Muscle of leg (tissue), 11 donors: ENCODE measurements around the gene EN2. TPM values are rescaled to one million over a fixed set of nuclear protein-coding genes. Genes with fewer than 3 reads are reported as not detected.

ENCODE experiments used
- DNase-seq: peaks from one replicate; pipeline ENCODE4 v3.0.0; 2013
- H3K27ac ChIP-seq: one replicate; pipeline ENCODE4 v1.5.1; 2013; ENCODE audit warnings: mild to moderate bottlenecking, low read length, control low read depth
- H3K27me3 ChIP-seq: one replicate; pipeline ENCODE4 v1.6.1; 2013; ENCODE audit warnings: low read length; ENCODE audit not compliant: control insufficient read depth, insufficient read depth
- H3K36me3 ChIP-seq: one replicate; pipeline ENCODE4 v1.6.1; 2013; ENCODE audit warnings: low read length; ENCODE audit not compliant: control insufficient read depth, insufficient read depth
- H3K4me1 ChIP-seq: one replicate; pipeline ENCODE4 v1.6.1; 2013; ENCODE audit warnings: low read length; ENCODE audit not compliant: control insufficient read depth, insufficient read depth
- H3K4me3 ChIP-seq: one replicate; pipeline ENCODE4 v1.5.1; 2013; ENCODE audit warnings: low read length, control low read depth
- H3K9me3 ChIP-seq: replicated peaks from 2 replicates; pipeline ENCODE4 v1.6.1; 2013; ENCODE audit warnings: low read depth, low read length; ENCODE audit not compliant: control insufficient read depth
- WGBS: methylation state at CpG from one replicate; pipeline ENCODE4 v1.1.5; 2013; ENCODE audit warnings: missing lambda C conversion rate; ENCODE audit not compliant: insufficient coverage; 5-methylcytosine and 5-hydroxymethylcytosine counted together
- polyA plus RNA-seq, 8 donors: library from polyadenylated mRNA; unstranded; fragments of 120-200 nt; gene quantifications; one replicate each; pipeline versions ENCODE4 v1.2.1 to v1.2.3, GENCODE V29; 2013; ENCODE audit warnings: inconsistent platforms in 1 of 8, low replicate concordance in 1 of 8; ENCODE audit not compliant: insufficient read length in 8 of 8, insufficient read depth in 1 of 8
- total RNA-seq: library from RNA; stranded (reverse); fragments of 120-200 nt; gene quantifications from one replicate; pipeline ENCODE4 v1.2.4, GENCODE V29; 2013

Gene EN2
- total and polyA plus RNA-seq, 9 donors, result 0.09 to 1.2 (median 0.79) TPM

DNA sequence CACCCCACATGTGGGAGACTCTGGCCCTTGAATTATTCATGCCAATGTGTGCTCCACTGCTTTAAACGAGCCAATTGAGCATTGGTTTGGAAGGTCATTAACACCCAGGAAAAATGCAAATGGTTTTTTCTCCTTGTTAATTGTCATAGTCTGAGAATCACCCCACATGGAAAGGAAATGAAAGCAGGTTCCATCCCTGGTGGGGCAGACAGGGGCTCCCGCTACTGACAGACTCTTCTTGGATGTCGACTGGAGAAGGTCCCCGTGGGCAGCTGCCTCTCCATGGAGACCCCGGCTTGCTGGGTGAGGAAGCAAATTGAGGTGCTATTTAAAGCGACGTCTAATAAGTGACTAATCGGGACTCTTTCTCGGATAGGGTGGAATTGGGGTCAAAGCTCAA, 32.0 kb upstream of the EN2 start:
- 75% methylated on average over 8 of the region's 9 CpGs for WGBS
- peaks cover 77% of the 10 kb centered on the region for H3K27me3 ChIP-seq
- no peaks in the 10 kb centered on the region for H3K36me3 ChIP-seq
- DNase-seq, result no peak
- H3K27ac ChIP-seq, result no peak overlapping the region
- H3K4me1 ChIP-seq, result peaks cover 2% of the 10 kb centered on the region
- H3K9me3 ChIP-seq, result no peaks in the 10 kb centered on the region
- H3K4me3 ChIP-seq, result no peak overlapping the region

DNA sequence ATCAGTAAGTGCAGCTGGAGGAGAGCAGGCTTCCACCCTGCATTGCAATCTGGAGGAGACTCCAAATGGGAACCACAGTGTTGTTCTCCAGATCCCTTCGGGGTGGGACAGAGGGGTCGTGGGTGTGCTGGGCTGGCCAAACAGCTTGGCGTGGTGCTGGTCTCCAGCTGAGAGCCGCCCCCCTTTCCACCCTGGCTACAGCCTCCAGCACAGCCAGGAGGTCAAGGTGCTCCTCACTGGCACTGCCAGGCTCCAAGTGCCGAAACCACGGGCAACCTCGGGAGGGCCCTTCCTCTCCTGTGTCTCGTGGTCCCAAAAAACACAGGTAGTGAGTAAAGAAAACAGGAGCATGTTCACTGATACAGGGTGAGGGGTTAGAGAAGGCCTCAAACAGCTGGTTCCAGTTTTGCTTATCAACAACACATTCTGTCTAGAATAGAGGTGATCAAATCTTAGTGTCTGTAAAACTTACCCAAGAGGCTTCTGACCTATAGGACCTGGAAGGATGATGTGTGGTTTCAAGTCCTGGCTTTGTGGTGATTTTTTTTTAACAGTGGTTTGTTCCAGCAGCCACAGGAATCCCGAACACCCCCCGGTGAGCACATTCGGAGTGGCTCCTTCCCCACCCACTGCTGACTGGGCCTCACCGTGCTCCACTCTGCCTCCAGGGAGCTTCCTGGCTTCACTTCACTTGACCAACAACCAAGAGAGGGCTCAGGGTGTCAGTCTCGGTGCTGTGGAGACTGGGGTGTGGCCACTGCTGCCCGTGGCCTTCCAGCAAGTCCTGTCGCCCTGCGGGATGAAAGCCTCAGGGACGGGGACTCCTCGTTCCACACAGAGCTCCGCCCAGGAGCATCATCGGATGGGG, 31.2 kb upstream of the EN2 start:
- Histone ChIP-seq H3K27me3 (peaks cover 81% of the 10 kb centered on the region), H3K9me3 (no peaks in the 10 kb centered on the region), H3K36me3 (no peaks in the 10 kb centered on the region), H3K4me1 (peaks cover 2% of the 10 kb centered on the region), H3K4me3 (no peak overlapping the region), H3K27ac (no peak overlapping the region)
- DNase-seq, result no peak
- WGBS, result 69% methylated on average over 14 of the region's 20 CpGs

DNA sequence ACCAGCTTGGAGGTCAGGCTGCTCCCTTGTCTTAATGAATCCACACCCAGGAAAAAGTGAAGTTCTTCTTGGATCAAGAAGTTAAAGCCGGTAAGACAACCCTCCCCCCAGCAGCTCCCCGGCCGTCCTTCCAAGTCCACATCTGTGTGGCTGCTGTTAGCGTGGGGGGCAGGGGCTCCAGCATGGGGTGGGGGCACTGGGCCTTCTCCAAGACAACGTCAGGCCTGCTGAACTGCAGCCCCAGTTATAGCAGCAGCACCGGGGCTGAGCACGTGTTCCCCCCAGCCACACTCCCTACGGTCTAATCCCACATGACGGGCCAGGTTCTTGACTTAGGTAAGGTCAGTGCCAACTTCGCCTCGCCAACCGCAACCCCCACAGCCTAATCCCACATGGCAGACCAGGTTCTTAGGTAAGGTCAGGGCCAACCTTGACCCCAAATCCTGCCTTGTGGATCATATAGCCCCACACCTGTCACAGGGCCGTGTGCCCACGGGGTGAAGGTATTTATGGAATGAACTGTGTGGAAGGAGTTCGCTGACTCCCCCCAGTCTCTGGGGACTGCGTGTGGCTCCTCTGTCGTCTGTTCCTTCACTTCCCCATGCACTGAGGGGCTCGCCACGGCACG, 30.4 kb upstream of the EN2 start:
- H3K4me1 ChIP-seq, result peaks cover 2% of the 10 kb centered on the region
- H3K27me3 ChIP-seq, result peaks cover 81% of the 10 kb centered on the region
- WGBS, result 79% methylated on average over 6 of the region's 20 CpGs
- H3K36me3 ChIP-seq, result no peaks in the 10 kb centered on the region
- H3K4me3 ChIP-seq, result no peak overlapping the region
- no peak for DNase-seq
- no peaks in the 10 kb centered on the region for H3K9me3 ChIP-seq
- no peak overlapping the region for H3K27ac ChIP-seq

DNA sequence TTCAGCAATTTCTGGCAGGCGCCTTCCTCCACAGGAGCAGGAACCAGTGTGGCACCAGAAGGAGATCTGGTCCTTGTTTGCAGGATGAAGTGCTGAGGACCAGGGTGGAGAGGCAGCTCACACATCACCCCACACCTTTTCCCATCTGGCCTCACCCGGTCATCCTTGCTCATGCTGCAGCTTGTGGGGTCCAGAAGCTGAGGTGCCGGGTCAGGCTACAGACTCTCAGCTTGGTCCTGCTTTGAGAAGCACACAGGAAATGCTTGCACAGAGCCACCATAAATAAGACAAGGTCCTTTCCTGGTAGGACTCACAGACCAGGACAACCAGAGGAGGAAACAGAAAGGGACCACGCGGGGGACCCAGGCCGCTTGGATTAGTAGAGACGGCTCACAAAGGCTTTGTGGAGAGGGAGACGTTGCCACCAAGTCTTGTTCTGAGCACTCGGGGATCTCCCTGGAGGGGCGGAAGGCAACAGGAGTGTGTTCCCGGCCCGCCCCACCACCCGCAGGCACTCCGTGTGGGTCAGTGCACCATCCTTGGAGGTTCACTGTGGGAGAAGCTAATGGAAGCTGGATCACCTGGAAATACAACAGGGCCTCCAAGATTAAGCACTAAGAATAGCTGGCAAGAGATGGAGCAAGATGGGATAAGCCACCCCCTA, 29.6 kb upstream of the EN2 start:
- no peak for DNase-seq
- Histone ChIP-seq H3K9me3 (no peaks in the 10 kb centered on the region), H3K4me3 (no peak overlapping the region), H3K36me3 (no peaks in the 10 kb centered on the region), H3K4me1 (peaks cover 2% of the 10 kb centered on the region), H3K27ac (no peak overlapping the region), H3K27me3 (peaks cover 80% of the 10 kb centered on the region)
- WGBS, result 80% methylated on average over 5 of the region's 14 CpGs

DNA sequence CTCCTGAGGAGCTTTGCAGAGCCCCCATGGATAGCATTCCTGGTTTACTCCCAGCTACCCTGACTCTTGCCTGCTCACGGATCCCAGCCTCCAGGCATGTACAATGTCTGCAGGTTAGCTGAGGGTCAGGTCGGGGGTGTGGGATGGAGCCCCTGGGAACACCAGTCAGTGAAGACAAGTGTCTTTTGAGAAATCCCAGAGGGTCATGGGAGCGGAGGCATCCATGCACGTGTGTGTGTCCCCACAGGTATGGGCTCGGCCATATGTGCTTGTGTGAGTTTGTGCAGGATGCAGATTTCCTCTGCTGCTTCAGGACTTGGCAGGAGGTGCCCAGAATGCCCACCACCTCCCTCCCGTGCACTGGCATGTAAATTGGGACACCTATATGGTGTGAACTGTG, 28.3 kb upstream of the EN2 start:
- no peak for DNase-seq
- Histone ChIP-seq H3K27ac (no peak overlapping the region), H3K4me3 (no peak overlapping the region), H3K36me3 (no peaks in the 10 kb centered on the region), H3K27me3 (peaks cover 74% of the 10 kb centered on the region), H3K9me3 (no peaks in the 10 kb centered on the region), H3K4me1 (peaks cover 2% of the 10 kb centered on the region)
- WGBS, result 63% methylated on average over 4 of the region's 6 CpGs

DNA sequence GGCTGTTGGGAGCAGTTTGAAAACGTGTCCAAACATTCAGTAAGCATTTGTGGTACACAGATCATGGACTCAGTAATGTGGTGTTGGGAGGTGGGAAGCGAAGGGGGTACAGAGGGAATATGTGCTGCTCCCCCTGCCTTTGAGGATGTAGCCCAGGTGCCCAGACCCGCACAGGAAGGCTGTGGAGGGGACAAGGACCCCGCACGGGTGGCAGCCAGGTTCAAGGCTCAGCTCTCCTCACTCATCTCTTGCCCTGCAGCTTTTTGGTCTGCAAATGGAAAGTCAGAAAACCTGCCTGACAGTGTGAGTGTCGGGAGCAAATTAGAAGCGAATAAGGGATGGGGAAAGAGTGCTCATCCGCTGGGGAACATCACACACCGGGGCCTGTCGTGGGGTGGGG, 27.3 kb upstream of the EN2 start:
- H3K4me3 ChIP-seq, result no peak overlapping the region
- H3K27ac ChIP-seq, result no peak overlapping the region
- 52% methylated on average over 4 of the region's 10 CpGs for WGBS
- no peaks in the 10 kb centered on the region for H3K9me3 ChIP-seq
- no peaks in the 10 kb centered on the region for H3K36me3 ChIP-seq
- peaks cover 73% of the 10 kb centered on the region for H3K27me3 ChIP-seq
- H3K4me1 ChIP-seq, result peaks cover 2% of the 10 kb centered on the region
- no peak for DNase-seq

DNA sequence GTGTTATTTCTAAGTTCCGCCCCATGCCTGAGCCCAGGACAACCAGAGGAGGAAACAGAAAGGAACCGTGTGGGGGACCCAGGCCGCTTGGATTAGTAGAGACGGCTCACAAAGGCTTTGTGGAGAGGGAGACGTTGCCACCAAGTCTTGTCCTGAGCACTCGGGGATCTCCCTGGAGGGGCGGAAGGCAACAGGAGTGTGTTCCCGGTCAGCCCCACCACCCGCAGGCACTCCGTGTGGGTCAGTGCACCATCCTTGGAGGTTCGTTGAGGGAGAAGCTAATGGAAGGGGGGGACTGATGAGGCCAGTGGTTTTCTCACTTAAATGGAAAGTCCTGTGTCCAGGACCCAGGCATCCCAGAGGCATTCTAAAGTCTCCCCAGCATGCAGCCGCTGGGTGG, 26.7 kb upstream of the EN2 start:
- no peak for DNase-seq
- 82% methylated on average over 9 of the region's 12 CpGs for WGBS
- H3K9me3 ChIP-seq, result no peaks in the 10 kb centered on the region
- H3K27ac ChIP-seq, result no peak overlapping the region
- H3K27me3 ChIP-seq, result peaks cover 76% of the 10 kb centered on the region
- H3K4me1 ChIP-seq, result peaks cover 2% of the 10 kb centered on the region
- H3K36me3 ChIP-seq, result no peaks in the 10 kb centered on the region
- no peak overlapping the region for H3K4me3 ChIP-seq

DNA sequence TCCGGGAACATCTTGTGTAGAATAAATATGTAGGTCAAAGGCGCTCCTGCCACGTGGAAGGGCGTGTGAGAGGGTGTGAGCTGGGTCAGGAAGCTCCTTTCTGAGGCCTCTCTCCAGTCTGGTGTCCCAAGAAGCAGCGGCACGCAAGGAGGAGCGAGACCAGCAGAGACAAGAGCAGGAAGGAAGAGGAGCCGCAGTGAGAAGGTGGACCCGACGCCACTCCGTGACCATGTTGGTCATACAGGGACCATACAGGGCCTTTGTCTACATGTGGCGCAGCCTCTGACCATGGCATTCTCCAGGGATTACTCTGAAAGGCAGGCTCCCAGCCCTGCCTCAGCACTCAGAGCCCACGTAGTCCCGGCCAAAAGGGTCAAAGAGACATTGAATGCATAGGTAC, 26.2 kb upstream of the EN2 start:
- Histone ChIP-seq H3K36me3 (no peaks in the 10 kb centered on the region), H3K4me3 (no peak overlapping the region), H3K4me1 (peaks cover 2% of the 10 kb centered on the region), H3K27ac (no peak overlapping the region), H3K27me3 (peaks cover 76% of the 10 kb centered on the region), H3K9me3 (no peaks in the 10 kb centered on the region)
- WGBS, result 80% methylated on average over 14 of the region's 14 CpGs
- DNase-seq, result no peak

DNA sequence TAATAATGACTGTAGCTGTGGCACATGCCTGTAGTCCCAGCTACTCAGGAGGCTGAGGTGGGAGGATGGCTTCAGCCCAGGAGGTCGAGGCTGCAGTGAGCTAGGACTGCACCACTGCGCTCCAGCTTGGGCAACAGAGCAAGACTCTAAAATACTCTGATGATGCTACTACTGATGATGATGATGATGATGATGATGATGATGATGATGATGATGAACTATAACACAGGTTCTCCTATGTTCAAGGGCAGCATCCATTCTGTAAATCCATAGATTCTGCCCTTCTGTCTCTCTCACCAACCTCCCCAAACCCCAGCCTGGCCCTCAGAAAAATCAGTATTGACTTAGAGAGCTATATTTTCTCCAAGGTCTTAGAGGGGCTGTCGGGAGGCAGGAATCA, 22.8 kb upstream of the EN2 start:
- Histone ChIP-seq H3K27me3 (peaks cover 77% of the 10 kb centered on the region), H3K9me3 (no peaks in the 10 kb centered on the region), H3K27ac (no peak overlapping the region), H3K4me1 (no peaks in the 10 kb centered on the region), H3K4me3 (no peak overlapping the region), H3K36me3 (no peaks in the 10 kb centered on the region)
- 68% methylated on average over 2 of the region's 3 CpGs for WGBS
- no peak for DNase-seq

DNA sequence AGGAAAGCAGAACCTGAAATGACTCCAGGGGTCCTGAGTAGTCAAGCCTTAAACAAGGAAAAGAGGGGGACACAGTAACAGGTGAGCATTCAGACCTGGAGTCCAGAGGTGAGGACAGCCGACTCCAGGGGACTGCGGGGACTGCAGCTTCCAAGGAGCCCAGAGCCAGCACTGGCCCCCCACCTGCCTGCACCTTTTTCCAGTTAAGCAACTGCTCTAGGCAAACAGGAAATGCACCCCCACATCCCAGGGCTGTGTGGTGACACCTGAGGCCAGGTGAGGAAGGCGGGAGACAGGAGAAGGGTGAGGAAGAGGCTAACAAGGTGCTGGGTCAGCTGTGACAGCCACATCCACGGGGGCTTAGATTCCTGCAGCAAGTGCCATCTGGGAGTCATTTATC, 20.1 kb upstream of the EN2 start:
- 75% methylated on average over 2 of the region's 4 CpGs for WGBS
- DNase-seq, result no peak
- H3K27me3 ChIP-seq, result peaks cover 83% of the 10 kb centered on the region
- no peaks in the 10 kb centered on the region for H3K9me3 ChIP-seq
- H3K4me1 ChIP-seq, result no peaks in the 10 kb centered on the region
- no peak overlapping the region for H3K27ac ChIP-seq
- no peaks in the 10 kb centered on the region for H3K36me3 ChIP-seq
- no peak overlapping the region for H3K4me3 ChIP-seq
